ENCODE results near the gene TMEM63B.
"Not testable (repeated sequence)": the region's sequence is repeated elsewhere in the genome, so short reads cannot be mapped to it uniquely, and the experiment has no call there.

TMEM63B gene

DNA sequence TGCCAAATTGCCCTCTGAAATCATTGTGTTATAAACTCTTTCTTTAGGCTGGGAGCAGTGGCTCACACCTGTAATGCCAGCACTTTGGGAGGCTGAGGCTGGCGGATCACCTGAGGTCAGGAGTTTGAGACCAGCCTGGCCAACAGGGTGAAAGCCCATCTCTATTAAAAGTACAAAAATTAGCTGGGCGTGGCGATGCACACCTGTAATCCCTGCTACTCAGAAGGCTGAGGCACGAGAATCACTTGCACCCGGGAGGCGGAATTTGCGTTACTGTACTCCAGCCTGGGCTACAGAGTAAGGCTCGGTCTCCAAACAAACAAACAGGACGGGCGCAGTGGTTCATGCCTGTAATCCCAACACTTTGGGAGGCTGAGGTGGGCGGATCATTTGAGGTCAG, 69.0 kb downstream of the TMEM63B start:
- FAIRE-seq = not testable (repeated sequence)

DNA sequence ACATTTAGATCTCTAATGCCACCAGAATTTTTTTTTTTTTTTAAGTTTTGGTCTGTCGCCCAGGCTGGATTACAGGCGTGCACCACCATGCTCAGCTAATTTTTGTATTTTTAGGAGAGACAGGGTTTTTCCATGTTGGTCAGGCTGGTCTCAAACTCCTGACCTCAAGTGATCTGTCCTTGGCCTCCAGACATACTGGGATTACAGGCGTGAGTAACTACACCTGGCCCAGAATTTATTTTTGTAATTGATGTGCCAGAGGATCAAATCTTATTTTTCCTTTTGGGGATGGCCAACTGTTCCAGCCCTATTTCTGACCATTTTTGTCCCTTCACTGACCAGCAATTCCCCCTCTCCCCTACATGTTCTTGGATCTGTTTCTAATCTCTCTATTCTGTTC, 71.3 kb downstream of the TMEM63B start:
- FAIRE-seq = no peak

- FAIRE-seq = no peak
Observed at GRCh38 chr6:44199883-44200282, 72.5 kb downstream of the TMEM63B start.

DNA sequence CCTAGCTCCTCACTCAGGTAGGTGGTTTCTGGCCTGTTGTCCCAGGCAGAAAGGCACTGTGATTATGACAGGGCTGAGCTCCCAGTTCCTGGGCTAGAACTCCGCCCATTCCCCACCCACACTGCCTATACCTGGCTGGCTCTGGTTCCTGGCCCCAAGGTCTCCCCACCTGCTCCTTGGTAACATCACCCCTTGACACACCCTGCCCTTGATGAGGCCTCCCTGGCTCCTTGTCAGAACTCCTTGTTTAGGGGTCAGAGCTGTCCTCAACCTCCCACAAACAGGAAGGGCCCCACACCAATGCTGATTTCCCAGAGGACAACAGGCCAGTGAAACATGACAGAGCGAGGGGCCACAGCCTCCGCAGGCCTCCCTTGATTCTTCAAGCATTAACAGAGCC, 73.8 kb downstream of the TMEM63B start:
- FAIRE-seq = no peak

DNA sequence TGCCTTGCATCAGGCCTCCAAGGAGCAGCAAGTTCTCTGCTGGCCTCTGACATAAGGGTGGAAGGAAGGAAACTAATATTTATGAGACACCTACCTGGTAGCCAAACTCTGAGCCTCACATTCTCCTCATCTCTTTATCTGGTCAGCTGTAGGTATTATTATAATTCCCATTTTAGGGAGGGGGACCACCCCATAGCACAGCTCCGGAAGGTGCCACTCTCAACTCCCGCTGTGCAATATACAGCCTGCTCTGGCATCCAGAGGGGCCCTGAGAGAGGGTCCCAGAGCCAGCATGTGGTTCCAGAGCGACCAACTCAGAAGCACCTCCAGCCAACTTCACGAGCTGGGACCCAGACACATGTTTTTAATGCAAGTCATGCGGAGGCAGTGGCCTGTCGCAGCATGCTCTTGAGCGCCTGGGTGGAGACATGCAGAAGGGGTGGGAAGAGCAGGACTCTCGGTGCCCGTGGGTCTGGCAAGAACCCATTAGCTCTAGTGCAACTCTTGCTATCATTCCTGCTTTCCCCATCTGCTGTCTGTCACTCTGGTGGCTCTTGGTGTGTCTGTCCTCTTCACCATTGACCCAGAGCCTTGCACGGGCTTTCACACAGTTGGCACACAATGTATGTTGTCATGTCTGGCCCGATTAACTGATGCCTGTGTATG, 74.4 kb downstream of the TMEM63B start:
- no peak for FAIRE-seq

DNA sequence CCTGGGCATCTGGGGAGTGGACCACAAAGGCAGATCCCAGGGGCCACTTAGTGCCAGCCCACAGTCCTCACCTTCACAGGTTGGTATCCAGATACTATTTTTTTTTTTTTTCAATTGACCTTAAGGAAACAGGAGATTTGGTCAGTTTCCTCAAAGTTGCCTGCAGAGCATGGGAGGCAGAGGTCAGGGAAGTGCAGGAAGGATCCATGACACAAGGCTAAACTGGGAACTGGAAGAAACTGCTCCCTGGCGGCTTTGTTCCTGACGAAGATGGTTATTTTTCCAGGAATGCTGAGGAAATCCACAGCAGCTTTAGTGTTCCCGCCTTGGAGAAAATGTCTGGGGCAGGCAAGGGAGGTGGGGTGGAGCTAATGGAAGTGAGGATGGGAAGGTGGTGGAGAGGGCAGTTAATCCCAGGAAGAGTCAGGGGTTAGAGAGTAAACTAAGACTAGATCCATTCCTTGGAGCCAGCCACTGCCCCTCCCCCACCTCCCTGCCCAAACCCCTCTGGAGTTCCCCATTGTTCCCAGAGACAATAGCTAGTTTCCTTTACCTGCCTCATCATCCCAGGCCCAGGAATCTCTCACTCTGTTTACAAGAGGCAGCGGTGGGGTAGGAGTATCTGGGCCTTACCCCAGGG, 75.1 kb downstream of the TMEM63B start:
- no peak for FAIRE-seq

- no peak for FAIRE-seq
Observed at GRCh38 chr6:44202972-44203750, 75.8 kb downstream of the TMEM63B start.

DNA sequence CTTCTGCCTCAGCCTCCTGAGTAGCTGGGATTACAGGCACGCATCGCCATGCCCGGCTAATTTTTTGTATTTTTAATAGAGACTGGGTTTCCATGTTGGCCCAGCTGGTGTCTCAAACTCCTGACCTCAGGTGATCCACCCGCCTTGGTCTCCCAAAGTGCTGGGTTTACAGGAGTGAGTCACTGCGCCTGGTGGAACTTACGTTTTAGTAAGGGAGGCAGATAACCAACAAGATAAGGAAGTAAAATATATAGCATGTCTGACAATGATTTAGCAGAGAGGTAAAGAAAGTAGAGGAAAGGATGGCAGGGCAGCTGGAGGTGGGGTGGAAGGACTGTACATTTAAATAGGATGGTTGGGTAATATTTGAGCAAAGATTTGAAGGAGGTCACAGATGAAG, 76.6 kb downstream of the TMEM63B start:
- no peak for FAIRE-seq
